ENCODE results near the gene EFCAB14.
A peak's percentile ranks its signal among the peaks of the same experiment; 100 is the strongest.
"Not testable (repeated sequence)": the region's sequence is repeated elsewhere in the genome, so short reads cannot be mapped to it uniquely, and the experiment has no call there.

The EFCAB14 gene

GRCh38 chr1:46687093-46687659 is 31.7 kb downstream of the EFCAB14 start:
- no peak for DNase-seq

GRCh38 chr1:46686255-46686654 is 32.7 kb downstream of the EFCAB14 start:
- no peak for DNase-seq

- no peak for DNase-seq
These were observed 34.2 kb downstream of the EFCAB14 start for GRCh38 chr1:46684670-46685069.

GRCh38 chr1:46682064-46682463 is 36.9 kb downstream of the EFCAB14 start:
- no peak for DNase-seq

GRCh38 chr1:46681333-46682034 is 37.4 kb downstream of the EFCAB14 start:
- no peak for DNase-seq

- no peak for DNase-seq
These were observed 38.9 kb downstream of the EFCAB14 start for GRCh38 chr1:46679789-46680573.

DNA sequence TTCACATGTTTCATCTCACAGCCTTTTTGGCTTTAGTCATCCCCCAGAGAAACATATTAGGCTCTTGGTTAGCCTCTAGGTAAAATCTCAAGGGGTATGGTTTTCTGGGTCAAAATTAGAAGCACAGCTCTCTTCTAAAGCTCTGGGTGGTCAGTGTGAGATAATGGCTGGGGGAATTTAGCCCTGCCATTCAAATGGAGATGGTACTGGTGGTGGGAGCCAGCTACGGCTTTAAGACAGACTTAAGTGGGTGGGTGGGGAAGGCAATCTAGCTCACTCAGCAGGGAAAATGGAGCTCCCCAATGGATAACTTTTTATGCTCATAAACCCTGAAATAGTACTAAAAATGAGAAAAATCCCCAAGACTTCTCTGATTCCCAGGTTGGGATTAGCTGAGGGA is 41.6 kb downstream of the EFCAB14 start:
- DNase-seq = no peak

- DNase-seq = no peak
These were observed 42.4 kb downstream of the EFCAB14 start for GRCh38 chr1:46676531-46676930.

GRCh38 chr1:46675549-46676314 is 43.2 kb downstream of the EFCAB14 start:
- no peak for DNase-seq

DNA sequence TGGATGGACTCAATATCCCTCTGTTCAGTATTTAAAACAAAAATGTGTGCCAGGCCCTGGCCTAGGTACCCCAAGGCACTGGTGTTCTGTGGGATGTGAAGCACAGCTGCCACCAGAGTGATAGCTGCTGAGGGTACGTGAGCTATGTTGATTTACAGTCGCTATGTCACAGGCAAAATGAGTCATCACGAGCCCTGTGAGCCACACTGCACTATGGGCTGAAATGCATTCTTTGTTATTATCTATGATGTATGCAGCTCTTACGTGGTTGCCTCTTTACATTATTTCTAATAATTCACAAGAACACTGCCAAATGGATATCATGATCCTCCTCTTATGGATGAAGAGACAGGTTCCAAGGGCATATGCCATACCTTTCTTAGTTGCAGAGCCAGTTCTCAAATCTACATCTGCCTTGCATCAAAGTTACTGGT is 45.1 kb downstream of the EFCAB14 start:
- no peak for DNase-seq

DNA sequence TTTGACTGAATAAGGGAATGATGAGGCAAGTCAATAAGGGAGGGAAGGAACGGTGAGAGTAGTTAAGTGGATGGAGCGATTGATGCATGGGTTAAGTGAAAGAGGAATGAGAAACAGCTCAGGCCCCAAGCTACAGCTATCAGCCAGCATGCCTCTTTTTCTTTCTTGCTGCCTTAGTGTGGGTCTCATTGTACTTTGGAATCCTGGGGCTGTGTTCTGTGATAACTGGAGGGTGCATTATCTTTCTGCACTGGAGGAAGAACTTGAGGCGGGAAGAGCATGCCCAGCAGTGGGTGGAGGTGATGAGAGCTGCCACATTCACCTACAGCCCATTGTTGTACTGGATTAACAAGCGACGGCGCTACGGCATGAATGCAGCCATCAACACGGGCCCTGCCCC is 46.2 kb downstream of the EFCAB14 start:
- DNase-seq = no peak

GRCh38 chr1:46671554-46671953 is 47.4 kb downstream of the EFCAB14 start, which contains the start of gene TEX38:
Gene TEX38 (plus strand): TSS chr1:46671854. CDS start chr1:46671935, 81 bp downstream.
- no peak for DNase-seq

GRCh38 chr1:46670134-46670533 is 48.8 kb downstream of the EFCAB14 start:
- no peak for DNase-seq

GRCh38 chr1:46667782-46668760 is 50.8 kb downstream of the EFCAB14 start, which contains the start of gene ATPAF1:
Gene ATPAF1 (minus strand): TSS chr1:46668364. CDS start chr1:46668322, 42 bp downstream.
- DNase-seq = peak; percentile 82

DNA sequence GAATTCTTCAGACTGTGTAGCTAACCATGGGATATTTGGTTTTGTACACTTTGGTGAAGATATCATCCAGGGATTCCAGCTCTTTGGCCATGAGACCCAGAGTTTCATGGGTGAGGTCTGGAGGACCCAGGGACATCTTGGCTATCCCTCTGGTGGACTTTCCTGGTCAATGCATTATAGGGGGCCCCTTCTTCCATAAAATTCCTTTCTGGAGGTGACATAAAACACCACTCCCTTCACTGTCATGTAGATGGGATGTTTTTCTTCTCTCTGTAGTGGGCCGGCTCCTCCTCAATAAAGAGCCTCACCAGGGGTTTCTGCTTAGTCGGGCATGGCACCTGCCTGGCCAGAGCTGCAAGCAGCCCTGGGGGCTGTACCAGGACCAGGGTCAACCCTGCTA is 52.9 kb downstream of the EFCAB14 start:
- DNase-seq = no peak

DNA sequence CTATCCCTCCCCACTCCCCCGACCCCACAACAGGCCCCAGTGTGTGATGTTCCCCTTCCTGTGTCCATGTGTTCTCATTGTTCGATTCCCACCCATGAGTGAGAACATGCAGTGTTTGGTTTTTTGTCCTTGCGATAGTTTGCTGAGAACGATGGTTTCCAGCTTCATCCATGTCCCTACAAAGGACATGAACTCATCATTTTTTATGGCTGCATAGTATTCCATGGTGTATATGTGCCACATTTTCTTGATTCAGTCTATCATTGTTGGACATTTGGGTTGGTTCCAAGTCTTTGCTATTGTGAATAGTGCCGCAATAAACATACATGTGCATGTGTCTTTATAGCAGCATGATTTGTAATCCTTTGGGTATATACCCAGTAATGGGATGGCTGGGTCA is 56.0 kb downstream of the EFCAB14 start:
- DNase-seq = not testable (repeated sequence)

DNA sequence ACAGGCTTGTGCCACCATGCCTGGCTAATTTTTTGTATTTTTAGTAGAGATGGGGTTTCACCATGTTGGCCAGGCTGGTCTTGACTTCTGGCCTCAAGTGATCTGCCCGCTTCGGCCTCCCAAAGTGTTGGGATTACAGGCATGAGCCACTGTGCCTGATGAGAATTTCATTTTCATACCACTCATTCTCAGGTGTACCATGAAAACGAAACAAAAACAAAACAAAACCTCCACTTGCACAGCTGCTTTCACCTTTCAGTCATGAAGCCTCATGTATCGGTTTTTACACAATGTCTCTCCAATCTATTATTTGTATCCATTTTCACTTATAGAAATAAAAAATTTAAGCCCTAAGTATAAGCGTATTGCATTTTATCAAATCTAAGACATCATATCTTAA is 58.8 kb downstream of the EFCAB14 start:
- not testable (repeated sequence) for DNase-seq

DNA sequence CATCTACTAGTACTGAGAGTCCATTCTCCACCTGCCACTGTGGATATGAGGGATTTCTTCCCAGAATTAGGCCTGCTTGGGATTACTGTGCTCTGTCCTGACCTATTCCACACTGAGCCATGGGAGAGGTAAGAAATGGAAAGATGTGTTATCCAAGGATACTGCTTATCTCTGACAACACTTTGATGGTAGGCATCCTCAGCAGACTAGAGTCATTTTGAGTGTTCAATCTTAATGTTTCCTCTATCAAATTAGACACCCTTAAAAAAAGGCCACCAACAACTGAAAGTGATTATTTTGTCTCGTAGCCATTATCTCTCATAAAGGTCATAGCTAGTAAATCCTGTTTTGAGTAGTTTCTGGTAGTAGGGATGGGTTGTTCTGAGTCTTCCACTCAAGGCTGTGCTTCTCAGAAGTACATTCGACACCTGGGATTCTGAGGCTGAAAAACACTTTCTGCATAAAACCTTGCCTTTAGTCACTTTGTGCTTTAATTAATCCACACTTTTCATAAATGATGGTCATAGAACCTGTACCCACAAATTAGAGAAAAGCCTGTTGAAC is 59.5 kb downstream of the EFCAB14 start:
- no peak for DNase-seq

DNA sequence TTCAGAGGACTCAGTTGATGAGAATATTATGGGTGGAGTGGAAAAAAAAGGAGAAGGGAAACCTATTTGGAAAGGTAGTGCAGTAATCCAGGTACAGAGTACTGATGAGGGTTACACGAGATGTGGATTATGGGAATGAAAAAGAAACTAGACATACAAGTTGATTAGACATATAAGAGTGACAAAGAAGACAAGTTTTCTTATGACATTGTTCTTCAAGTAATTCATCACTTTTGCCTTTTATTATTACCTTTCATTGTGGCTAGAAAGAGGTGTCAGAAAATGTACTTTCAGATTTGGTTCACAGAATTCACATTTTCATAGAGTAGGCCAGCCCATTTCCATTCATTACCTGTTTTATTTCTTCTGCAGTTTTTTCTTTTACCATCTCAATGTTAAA is 61.1 kb downstream of the EFCAB14 start:
- DNase-seq = no peak

DNA sequence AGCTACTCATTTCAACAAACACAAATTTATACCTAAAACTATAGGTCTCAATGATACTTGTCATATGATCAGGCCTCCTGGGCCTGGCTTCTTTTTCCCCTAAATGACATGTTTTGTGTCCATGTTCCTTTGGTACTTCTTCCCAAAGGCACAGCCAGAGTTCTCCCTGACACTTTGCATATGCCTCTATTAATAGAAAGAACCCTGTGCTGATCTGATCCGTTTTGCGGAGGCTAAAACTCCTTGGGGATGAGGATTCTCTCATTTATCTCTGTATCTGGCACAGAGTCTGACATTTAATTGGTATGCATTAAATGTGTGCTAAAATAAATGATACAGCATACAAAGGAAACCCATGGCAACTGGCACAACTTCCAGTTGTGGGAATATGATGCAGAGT is 62.3 kb downstream of the EFCAB14 start:
- no peak for DNase-seq

DNA sequence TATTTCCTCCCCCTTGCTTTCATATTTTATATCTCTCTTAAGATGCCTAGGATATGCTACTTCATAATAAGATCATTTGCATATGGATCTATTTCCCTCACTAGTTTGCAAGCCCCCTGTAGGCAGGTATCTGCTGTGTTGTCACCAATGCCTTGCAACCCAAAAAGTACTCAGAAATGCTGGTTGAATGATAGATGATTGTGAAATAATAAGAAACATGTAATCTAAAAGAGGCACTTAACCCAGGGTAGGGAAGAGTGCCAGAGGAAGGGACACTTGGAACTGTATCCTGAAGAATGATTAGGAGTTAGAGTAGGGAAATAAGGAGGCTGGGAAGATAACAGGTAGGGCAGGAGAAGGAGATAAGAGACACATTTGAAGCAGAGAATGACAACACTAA is 63.1 kb downstream of the EFCAB14 start:
- no peak for DNase-seq

All from right kidney (tissue), 1 donor.